C4-2B (cell line): ENCODE results near the gene IL19.

Experiments
- H3K27ac ChIP-seq: fragments of 450-650 bp; 2 replicates; pipeline ENCODE4 v1.5.1; 2017
- ZFX ChIP-seq: fragments of 450-650 bp; IDR thresholded peaks from 2 replicates; pipeline ENCODE4 v1.6.1; 2017
- TF ChIP-seq, protein P1 (sequence below): fragments of 450-650 bp; conservative IDR thresholded peaks from 2 replicates; pipeline ENCODE4 v1.5.1; 2017; ENCODE audit warnings: mild to moderate bottlenecking

Gene IL19

DNA sequence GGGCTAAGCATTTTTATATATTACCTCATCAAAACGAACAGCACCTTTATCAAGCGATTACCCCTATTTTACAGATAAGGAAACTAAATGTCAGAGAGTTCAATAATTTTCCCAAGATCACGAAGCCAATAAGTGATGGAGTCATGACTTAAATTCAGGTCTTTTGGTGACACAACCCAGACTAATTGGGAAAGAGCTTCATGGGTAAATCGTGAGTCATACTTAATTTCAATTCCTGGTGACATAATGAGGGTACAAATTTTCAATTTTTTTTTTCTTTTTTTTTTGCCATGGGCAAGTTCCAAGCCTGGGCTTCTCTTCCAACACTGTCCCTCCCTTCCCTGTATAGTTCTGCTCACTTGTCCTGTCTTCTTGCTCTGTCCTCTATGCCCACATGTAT is 31.8 kb downstream of the IL19 start:
- H3K27ac ChIP-seq: no peak overlapping the region
- TF ChIP-seq, protein P1, sequence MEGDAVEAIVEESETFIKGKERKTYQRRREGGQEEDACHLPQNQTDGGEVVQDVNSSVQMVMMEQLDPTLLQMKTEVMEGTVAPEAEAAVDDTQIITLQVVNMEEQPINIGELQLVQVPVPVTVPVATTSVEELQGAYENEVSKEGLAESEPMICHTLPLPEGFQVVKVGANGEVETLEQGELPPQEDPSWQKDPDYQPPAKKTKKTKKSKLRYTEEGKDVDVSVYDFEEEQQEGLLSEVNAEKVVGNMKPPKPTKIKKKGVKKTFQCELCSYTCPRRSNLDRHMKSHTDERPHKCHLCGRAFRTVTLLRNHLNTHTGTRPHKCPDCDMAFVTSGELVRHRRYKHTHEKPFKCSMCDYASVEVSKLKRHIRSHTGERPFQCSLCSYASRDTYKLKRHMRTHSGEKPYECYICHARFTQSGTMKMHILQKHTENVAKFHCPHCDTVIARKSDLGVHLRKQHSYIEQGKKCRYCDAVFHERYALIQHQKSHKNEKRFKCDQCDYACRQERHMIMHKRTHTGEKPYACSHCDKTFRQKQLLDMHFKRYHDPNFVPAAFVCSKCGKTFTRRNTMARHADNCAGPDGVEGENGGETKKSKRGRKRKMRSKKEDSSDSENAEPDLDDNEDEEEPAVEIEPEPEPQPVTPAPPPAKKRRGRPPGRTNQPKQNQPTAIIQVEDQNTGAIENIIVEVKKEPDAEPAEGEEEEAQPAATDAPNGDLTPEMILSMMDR: no peak
- TF ChIP-seq ZFX: no peak

DNA sequence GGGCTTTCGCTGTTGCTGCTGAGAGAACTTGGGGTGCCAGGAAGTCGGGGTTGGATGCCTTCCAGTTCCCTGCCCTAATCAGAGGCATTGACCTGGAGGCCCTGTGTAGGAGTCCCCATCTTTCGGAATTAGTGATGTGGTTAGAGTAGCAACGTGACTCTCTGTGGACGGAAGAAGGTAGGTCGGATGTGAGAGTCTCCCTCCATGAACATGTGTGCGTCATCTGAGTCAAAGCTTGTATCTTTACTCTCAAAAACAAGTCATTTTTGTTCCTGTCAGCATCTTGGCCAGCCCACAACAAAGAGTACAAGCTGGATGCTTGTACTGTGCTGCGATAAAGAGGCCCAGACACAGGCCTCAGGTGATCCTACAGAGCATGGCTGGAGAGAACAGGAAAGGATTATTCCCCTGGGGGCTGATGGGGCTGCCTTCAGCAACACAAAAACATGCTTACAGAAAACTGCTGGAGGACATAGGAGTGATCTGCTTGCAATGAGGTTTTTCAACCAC is 32.7 kb downstream of the IL19 start:
- H3K27ac ChIP-seq: no peak overlapping the region
- no peak for TF ChIP-seq ZFX
- TF ChIP-seq, protein P1: no peak

DNA sequence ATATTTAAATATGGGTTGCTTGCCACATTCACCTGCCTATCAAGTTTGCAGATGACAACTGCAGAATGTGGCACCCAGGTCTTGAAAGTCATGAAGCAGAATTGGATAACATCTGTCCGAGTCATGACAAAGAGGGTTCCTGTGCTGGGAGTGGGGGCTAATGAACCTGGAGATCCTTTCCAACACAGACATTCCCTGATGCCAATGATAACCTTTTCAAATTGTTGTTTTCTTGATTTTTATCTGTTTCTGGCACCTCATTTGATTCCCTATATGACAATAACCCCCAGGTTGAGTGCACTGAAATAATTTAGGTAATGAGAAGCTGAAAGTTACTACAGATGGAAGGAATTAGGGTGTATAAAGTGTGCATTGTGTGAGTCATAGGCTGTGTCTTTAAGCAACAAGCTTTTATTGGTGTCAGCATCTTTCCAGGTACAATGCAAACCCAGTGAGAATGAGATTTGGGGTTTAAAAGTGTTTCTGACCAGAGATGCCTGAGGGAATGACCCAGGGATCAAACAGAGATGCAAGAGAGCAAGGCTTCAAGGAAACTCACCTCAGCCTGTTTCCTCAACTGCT is 33.7 kb downstream of the IL19 start:
- H3K27ac ChIP-seq: no peak overlapping the region
- TF ChIP-seq ZFX: no peak
- TF ChIP-seq, protein P1: no peak

- H3K27ac ChIP-seq: no peak overlapping the region
- no peak for TF ChIP-seq ZFX
- TF ChIP-seq, protein P1: no peak
These were observed 34.8 kb downstream of the IL19 start for GRCh38 chr1:206805357-206805756.

DNA sequence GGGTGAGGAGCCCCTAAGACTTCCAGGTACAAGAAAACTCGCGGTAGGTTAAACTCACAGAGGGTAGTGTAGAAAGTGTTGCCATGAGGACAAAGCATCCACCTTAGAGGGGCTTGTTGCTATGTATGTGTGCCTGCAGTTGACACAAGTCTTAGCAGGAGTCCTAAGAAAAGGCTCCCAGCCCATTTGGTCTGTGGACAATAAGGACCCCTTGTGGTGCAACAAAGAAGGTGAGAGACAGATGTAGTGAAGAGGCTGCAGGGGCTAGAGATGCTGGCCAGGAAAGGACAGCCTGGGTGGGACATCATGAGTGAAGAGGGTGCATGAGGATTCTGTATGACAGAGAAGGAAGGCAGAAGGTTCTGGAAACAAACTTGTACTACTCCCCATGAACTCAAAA is 38.0 kb downstream of the IL19 start:
- TF ChIP-seq ZFX: no peak
- TF ChIP-seq, protein P1: no peak
- no peak overlapping the region for H3K27ac ChIP-seq

- no peak overlapping the region for H3K27ac ChIP-seq
- TF ChIP-seq, protein P1: peak; percentile 72
- TF ChIP-seq ZFX: no peak
These were observed 39.0 kb downstream of the IL19 start for GRCh38 chr1:206809504-206810084.

DNA sequence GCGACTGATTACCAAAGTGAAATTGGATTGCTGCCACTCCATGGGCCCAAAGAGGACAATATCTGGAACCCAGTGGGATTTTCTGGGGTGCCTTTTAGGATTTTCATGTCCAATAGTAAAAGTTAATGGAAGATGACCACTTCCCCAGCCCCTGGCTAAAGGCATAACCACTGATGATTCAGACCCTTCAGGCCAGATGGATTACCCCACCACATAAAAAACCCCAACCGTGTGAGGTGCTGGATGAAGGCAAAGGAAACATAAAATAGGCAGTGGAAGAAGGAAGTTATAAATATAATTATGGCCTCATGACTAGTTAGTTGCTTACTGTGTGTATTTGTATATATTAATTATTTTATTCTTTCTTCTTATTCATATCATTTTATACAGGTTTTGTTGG is 41.9 kb downstream of the IL19 start:
- TF ChIP-seq, protein P1: no peak
- no peak for TF ChIP-seq ZFX
- H3K27ac ChIP-seq: no peak overlapping the region
